K562 (cell line): ENCODE measurements around the gene AKAP10. TPM values are rescaled to one million over a fixed set of nuclear protein-coding genes. Genes with fewer than 3 reads are reported as not detected.

Experiments
- CBFA2T2 ChIP-seq: fragments of 450-650 bp; conservative IDR thresholded peaks from 2 replicates; pipeline ENCODE4 v1.6.1; 2017; ENCODE audit warnings: mild to moderate bottlenecking
- DPF2 ChIP-seq: fragments of 450-650 bp; IDR thresholded peaks from 2 replicates; pipeline ENCODE4 v1.6.1; 2016
- EP300 ChIP-seq: IDR thresholded peaks from 2 replicates; pipeline ENCODE4 v1.6.1; 2012; ENCODE audit warnings: low read length, improper control_type of control experiment
- EP400 ChIP-seq: fragments of 450-650 bp; IDR thresholded peaks from 2 replicates; pipeline ENCODE4 v1.6.1; 2017; ENCODE audit warnings: antibody characterized with exemption, mild to moderate bottlenecking, moderate library complexity
- HDAC3 ChIP-seq: fragments of 450-650 bp; IDR thresholded peaks from 2 replicates; pipeline ENCODE4 v1.6.1; 2018; ENCODE audit warnings: borderline replicate concordance, mild to moderate bottlenecking, moderate library complexity; ENCODE audit not compliant: partially characterized antibody
- JUNB ChIP-seq: fragments of 450-650 bp; formaldehyde crosslinking; conservative IDR thresholded peaks from 2 replicates; pipeline ENCODE4 v1.4.0; 2020; ENCODE audit warnings: mild to moderate bottlenecking
- KDM5B ChIP-seq: fragments of 200-600 bp; sonication (generic); IDR thresholded peaks from 2 replicates; pipeline ENCODE4 v1.6.1; 2012; ENCODE audit warnings: low read depth, mild to moderate bottlenecking, moderate library complexity, low read length, control low read depth, inconsistent platforms; ENCODE audit not compliant: insufficient replicate concordance
- KLF16 ChIP-seq: IDR thresholded peaks from 2 replicates; pipeline ENCODE4 v1.6.1; 2016; ENCODE audit warnings: antibody characterized with exemption
- TAF9B ChIP-seq: fragments of 450-650 bp; IDR thresholded peaks from 2 replicates; pipeline ENCODE4 v1.6.1; 2018; ENCODE audit warnings: mild to moderate bottlenecking; ENCODE audit not compliant: partially characterized antibody
- TCF3 ChIP-seq: sonication (generic); formaldehyde crosslinking; IDR thresholded peaks from 2 replicates; pipeline ENCODE4 v1.4.0; 2020; ENCODE audit warnings: mild to moderate bottlenecking, missing genetic modification reagents
- ZNF445 ChIP-seq: fragments of 250-450 bp; sonication (Bioruptor Pico); IDR thresholded peaks from 2 replicates; pipeline ENCODE4 v1.4.0; 2020; ENCODE audit warnings: low read depth, mild to moderate bottlenecking, moderate library complexity
- ZNF584 ChIP-seq: fragments of 200-800 bp; sonication (Bioruptor generic); IDR thresholded peaks from 2 replicates; pipeline ENCODE4 v1.6.1; 2016; ENCODE audit warnings: low read depth, mild to moderate bottlenecking, missing genetic modification characterization, missing compliant biosample characterization
- polyA plus RNA-seq, 8 experiments: library from polyadenylated mRNA; depleted of rRNA in 4 of 8; stranded (reverse) in 5 of 8; unstranded in 3 of 8; fragments of >200 nt; fragmentation: Nextera tagmentation in 2 of 8; fragmentation: Illumina TruSeq in 1 of 8; extraction: Ambion mirVana in 2 of 8; extraction: Trizol in 1 of 8; gene quantifications; 2 replicates each; pipeline versions ENCODE4 v1.2.1 to v1.2.3, GENCODE V29; 2011 to 2014; ENCODE audit warnings: inconsistent platforms in 1 of 8, missing spikeins in 1 of 8
- total RNA-seq, 7 experiments: library from RNA; depleted of rRNA in 6 of 7; stranded (reverse); fragments of >200 nt in 6 of 7; fragmentation: Illumina TruSeq in 2 of 7; extraction: Trizol in 2 of 7; gene quantifications; 2 replicates each; pipeline versions ENCODE4 v1.2.1 to v1.2.3, GENCODE V29; 2011 to 2021; ENCODE audit warnings: low replicate concordance in 1 of 7
- TF ChIP-seq, protein P1 (sequence below): fragments of 250-450 bp; sonication (Bioruptor Pico); IDR thresholded peaks from 2 replicates; pipeline ENCODE4 v1.8.0; 2022; ENCODE audit warnings: moderate library complexity, mild to moderate bottlenecking, inconsistent platforms
- TF ChIP-seq, protein P2 (sequence below): fragments of 450-650 bp; IDR thresholded peaks from 2 replicates; pipeline ENCODE4 v1.6.1; 2017; ENCODE audit warnings: mild to moderate bottlenecking, moderate library complexity
- TF ChIP-seq, protein P3 (sequence below): fragments of 200-800 bp; sonication (Bioruptor generic); IDR thresholded peaks from 2 replicates; pipeline ENCODE4 v1.6.1; 2017; ENCODE audit warnings: missing genetic modification characterization, missing compliant biosample characterization
- TF ChIP-seq, protein P4 (sequence below), 2 experiments: IDR thresholded peaks; 2 replicates each; pipeline ENCODE4 v1.6.1; 2011; ENCODE audit warnings: borderline replicate concordance in 1 of 2, control low read depth in 1 of 2, low read depth in 1 of 2, low read length in 1 of 2, mild to moderate bottlenecking in 1 of 2, mixed read lengths in 1 of 2, moderate library complexity in 1 of 2; ENCODE audit not compliant: insufficient read depth in 1 of 2, insufficient read length in 1 of 2, poor library complexity in 1 of 2, severe bottlenecking in 1 of 2; ENCODE audit errors: extremely low read depth in 1 of 2
- TF ChIP-seq, protein P5 (sequence below): fragments of 250-450 bp; sonication (Bioruptor Pico); IDR thresholded peaks from 2 replicates; pipeline ENCODE4 v1.5.0; 2021; ENCODE audit warnings: mild to moderate bottlenecking, borderline replicate concordance
- TF ChIP-seq, protein P6 (sequence below): fragments of 450-650 bp; formaldehyde crosslinking; IDR thresholded peaks from 2 replicates; pipeline ENCODE4 v1.4.0; 2022; ENCODE audit warnings: missing genetic modification characterization

The AKAP10 gene
- total and polyA plus RNA-seq, 9 of the 15 experiments (the other 6 are each of a cell fraction or from before 2014, with no cell fraction given), result 4.0 to 20.3 (median 8.2) TPM

DNA sequence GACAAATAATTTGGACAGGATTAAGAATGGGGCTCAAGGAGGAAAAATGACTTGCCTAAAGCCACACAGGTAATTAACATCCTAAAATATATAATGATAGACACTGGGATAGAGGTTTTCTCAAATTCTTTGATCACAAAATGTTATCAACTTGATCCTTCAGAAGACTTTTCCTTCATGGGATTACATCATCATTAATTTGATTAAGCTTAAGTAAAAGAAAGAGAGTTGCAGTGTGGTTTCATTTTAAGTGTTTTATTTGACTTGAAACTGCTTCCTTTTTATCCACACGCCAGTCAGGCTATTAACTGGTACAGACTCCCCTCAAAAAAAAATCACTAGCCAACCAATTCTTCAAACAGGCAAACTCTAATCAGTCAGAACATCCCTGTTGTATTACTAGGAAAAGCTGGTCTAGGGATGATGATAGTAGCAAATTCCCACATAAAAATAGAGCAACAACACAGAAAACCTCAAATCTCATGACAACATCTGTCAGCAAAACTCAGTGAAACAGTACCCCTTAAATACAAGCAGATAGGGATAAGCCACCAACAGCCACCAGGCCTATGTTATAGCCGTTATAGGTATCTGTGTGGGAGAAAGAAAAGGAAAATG is 32.5 kb downstream of the AKAP10 start (continued):
- TF ChIP-seq, protein P1, sequence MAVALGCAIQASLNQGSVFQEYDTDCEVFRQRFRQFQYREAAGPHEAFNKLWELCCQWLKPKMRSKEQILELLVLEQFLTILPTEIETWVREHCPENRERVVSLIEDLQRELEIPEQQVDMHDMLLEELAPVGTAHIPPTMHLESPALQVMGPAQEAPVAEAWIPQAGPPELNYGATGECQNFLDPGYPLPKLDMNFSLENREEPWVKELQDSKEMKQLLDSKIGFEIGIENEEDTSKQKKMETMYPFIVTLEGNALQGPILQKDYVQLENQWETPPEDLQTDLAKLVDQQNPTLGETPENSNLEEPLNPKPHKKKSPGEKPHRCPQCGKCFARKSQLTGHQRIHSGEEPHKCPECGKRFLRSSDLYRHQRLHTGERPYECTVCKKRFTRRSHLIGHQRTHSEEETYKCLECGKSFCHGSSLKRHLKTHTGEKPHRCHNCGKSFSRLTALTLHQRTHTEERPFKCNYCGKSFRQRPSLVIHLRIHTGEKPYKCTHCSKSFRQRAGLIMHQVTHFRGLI (CRISPR knock-in tag), result no peak
- TF ChIP-seq, protein P2, sequence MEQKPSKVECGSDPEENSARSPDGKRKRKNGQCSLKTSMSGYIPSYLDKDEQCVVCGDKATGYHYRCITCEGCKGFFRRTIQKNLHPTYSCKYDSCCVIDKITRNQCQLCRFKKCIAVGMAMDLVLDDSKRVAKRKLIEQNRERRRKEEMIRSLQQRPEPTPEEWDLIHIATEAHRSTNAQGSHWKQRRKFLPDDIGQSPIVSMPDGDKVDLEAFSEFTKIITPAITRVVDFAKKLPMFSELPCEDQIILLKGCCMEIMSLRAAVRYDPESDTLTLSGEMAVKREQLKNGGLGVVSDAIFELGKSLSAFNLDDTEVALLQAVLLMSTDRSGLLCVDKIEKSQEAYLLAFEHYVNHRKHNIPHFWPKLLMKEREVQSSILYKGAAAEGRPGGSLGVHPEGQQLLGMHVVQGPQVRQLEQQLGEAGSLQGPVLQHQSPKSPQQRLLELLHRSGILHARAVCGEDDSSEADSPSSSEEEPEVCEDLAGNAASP, result no peak
- TF ChIP-seq KDM5B, result no peak
- TF ChIP-seq DPF2, result peak; percentile 42; the same call in 1 of the 2 replicates
- no peak for TF ChIP-seq TAF9B
- no peak for TF ChIP-seq EP300
- TF ChIP-seq EP400, result peak; percentile 17; the same call in 1 of the 2 replicates
- TF ChIP-seq KLF16, result no peak
- TF ChIP-seq HDAC3, result no peak
- no peak for TF ChIP-seq ZNF445 (CRISPR knock-in tag)
- TF ChIP-seq, protein P3, sequence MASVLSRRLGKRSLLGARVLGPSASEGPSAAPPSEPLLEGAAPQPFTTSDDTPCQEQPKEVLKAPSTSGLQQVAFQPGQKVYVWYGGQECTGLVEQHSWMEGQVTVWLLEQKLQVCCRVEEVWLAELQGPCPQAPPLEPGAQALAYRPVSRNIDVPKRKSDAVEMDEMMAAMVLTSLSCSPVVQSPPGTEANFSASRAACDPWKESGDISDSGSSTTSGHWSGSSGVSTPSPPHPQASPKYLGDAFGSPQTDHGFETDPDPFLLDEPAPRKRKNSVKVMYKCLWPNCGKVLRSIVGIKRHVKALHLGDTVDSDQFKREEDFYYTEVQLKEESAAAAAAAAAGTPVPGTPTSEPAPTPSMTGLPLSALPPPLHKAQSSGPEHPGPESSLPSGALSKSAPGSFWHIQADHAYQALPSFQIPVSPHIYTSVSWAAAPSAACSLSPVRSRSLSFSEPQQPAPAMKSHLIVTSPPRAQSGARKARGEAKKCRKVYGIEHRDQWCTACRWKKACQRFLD (CRISPR knock-in tag), result no peak
- TF ChIP-seq, protein P4, sequence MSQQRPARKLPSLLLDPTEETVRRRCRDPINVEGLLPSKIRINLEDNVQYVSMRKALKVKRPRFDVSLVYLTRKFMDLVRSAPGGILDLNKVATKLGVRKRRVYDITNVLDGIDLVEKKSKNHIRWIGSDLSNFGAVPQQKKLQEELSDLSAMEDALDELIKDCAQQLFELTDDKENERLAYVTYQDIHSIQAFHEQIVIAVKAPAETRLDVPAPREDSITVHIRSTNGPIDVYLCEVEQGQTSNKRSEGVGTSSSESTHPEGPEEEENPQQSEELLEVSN (IDR thresholded peaks at IDR 0.05; ENCODE audit: borderline replicate concordance in 1 of 2, extremely low read depth in 1 of 2, insufficient read depth in 1 of 2, insufficient read length in 1 of 2, low read depth in 1 of 2, low read length in 1 of 2, poor library complexity in 1 of 2, severe bottlenecking in 1 of 2), result no peak
- no peak for TF ChIP-seq JUNB (CRISPR knock-in tag)
- TF ChIP-seq ZNF584 (CRISPR knock-in tag), result no peak
- TF ChIP-seq, protein P5, sequence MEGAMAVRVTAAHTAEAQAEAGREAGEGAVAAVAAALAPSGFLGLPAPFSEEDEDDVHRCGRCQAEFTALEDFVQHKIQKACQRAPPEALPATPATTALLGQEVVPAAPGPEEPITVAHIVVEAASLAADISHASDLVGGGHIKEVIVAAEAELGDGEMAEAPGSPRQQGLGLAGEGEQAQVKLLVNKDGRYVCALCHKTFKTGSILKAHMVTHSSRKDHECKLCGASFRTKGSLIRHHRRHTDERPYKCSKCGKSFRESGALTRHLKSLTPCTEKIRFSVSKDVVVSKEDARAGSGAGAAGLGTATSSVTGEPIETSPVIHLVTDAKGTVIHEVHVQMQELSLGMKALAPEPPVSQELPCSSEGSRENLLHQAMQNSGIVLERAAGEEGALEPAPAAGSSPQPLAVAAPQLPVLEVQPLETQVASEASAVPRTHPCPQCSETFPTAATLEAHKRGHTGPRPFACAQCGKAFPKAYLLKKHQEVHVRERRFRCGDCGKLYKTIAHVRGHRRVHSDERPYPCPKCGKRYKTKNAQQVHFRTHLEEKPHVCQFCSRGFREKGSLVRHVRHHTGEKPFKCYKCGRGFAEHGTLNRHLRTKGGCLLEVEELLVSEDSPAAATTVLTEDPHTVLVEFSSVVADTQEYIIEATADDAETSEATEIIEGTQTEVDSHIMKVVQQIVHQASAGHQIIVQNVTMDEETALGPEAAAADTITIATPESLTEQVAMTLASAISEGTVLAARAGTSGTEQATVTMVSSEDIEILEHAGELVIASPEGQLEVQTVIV (CRISPR knock-in tag), result no peak
- peak; percentile 87 for TF ChIP-seq TCF3 (CRISPR knock-in tag)
- TF ChIP-seq CBFA2T2, result peak; percentile 79
- TF ChIP-seq, protein P6, sequence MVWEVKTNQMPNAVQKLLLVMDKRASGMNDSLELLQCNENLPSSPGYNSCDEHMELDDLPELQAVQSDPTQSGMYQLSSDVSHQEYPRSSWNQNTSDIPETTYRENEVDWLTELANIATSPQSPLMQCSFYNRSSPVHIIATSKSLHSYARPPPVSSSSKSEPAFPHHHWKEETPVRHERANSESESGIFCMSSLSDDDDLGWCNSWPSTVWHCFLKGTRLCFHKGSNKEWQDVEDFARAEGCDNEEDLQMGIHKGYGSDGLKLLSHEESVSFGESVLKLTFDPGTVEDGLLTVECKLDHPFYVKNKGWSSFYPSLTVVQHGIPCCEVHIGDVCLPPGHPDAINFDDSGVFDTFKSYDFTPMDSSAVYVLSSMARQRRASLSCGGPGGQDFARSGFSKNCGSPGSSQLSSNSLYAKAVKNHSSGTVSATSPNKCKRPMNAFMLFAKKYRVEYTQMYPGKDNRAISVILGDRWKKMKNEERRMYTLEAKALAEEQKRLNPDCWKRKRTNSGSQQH (CRISPR knock-in tag), result no peak
